HFF-Myc (cell line): ENCODE measurements around the gene GALNT10.

Source experiments
- DNase-seq: peaks from one replicate; pipeline ENCODE4 v3.0.0-alpha.2; 2011; ENCODE audit warnings: low read depth; ENCODE audit errors: extremely low read depth
- H3K4me3 ChIP-seq: replicated peaks from 2 replicates; pipeline ENCODE4 v1.5.1; 2011; ENCODE audit warnings: low read depth, mild to moderate bottlenecking, control low read depth, low read length
- CTCF ChIP-seq: IDR thresholded peaks from 2 replicates; pipeline ENCODE4 v1.5.1; 2012; ENCODE audit warnings: mild to moderate bottlenecking, low read depth, low read length, control low read depth; ENCODE audit errors: missing control alignments

GALNT10 gene

GRCh38 chr5:154444556-154445421 lies 254.3 kb downstream of the GALNT10 start:
- no peak for DNase-seq
- H3K4me3 ChIP-seq, result peak overlapping the region; percentile 88
- TF ChIP-seq CTCF, result no peak

GRCh38 chr5:154445422-154446194 lies 255.1 kb downstream of the GALNT10 start, which contains the start of gene SAP30L:
Gene SAP30L, plus strand, starts transcription at chr5:154445997. Its CDS starts 608 bp downstream, at chr5:154446605.
- TF ChIP-seq CTCF, result no peak
- peak; percentile 77 for DNase-seq
- H3K4me3 ChIP-seq, result peak within 1 kb of the TSS; percentile 88

GRCh38 chr5:154446195-154447088 lies 255.9 kb downstream of the GALNT10 start:
- DNase-seq, result no peak
- H3K4me3 ChIP-seq, result peak overlapping the region; percentile 88
- TF ChIP-seq CTCF, result no peak

- no peak for DNase-seq
- no peak for TF ChIP-seq CTCF
- H3K4me3 ChIP-seq, result peak overlapping the region; percentile 88
Observed at GRCh38 chr5:154447089-154447725, 256.7 kb downstream of the GALNT10 start.

GRCh38 chr5:154449786-154450185 lies 259.3 kb downstream of the GALNT10 start:
- DNase-seq, result no peak
- H3K4me3 ChIP-seq, result no peak overlapping the region
- TF ChIP-seq CTCF, result no peak

- TF ChIP-seq CTCF, result no peak
- DNase-seq, result no peak
- no peak overlapping the region for H3K4me3 ChIP-seq
Observed at GRCh38 chr5:154451957-154452356, 261.4 kb downstream of the GALNT10 start.
